Upper lobe of left lung (tissue), 6 donors: ENCODE measurements around the gene SOX13. TPM values are rescaled to one million over a fixed set of nuclear protein-coding genes. Genes with fewer than 3 reads are reported as not detected.

Experiments used
- ATAC-seq, 2 donors: fragments of 200-7000 bp; cut with Tn5 transposase; one replicate each; pipeline ENCODE4 v1.9.1; 2022; ENCODE audit warnings: mild to moderate bottlenecking in 2 of 2, moderate library complexity in 2 of 2; ENCODE audit not compliant: low FRiP score in 2 of 2
- DNase-seq, 2 donors: peaks; one replicate each; pipeline ENCODE4 v3.0.0-alpha.2; 2019 to 2020
- H3K27ac ChIP-seq, 4 donors: fragments of 200-600 bp; sonication (generic); one replicate each; pipeline ENCODE4 v1.5.1; 2016 to 2019
- H3K27me3 ChIP-seq, 4 donors: fragments of 200-600 bp; sonication (generic); one replicate each; pipeline ENCODE4 v1.5.1; 2017 to 2019
- H3K36me3 ChIP-seq, 4 donors: fragments of 200-600 bp; sonication (generic); one replicate each; pipeline ENCODE4 v1.5.1; 2016 to 2019
- H3K4me1 ChIP-seq, 4 donors: fragments of 200-600 bp; sonication (generic); one replicate each; pipeline ENCODE4 v1.5.1; 2018 to 2019
- H3K4me3 ChIP-seq, 4 donors: fragments of 200-600 bp; sonication (generic); one replicate each; pipeline ENCODE4 v1.5.1; 2017 to 2019; ENCODE audit warnings: mild to moderate bottlenecking in 2 of 4, moderate library complexity in 1 of 4
- H3K9me3 ChIP-seq, 4 donors: fragments of 200-600 bp; sonication (generic); one replicate each; pipeline ENCODE4 v1.5.1; 2018 to 2019
- EP300 ChIP-seq, 4 donors: sonication (generic); formaldehyde crosslinking; IDR thresholded peaks; one replicate each; pipeline ENCODE4 v1.5.1; 2017; ENCODE audit warnings: antibody characterized with exemption in 4 of 4, control low read depth in 2 of 4
- POLR2A ChIP-seq, 4 donors: fragments of 450-650 bp; IDR thresholded peaks; one replicate each; pipeline ENCODE4 v1.5.1; 2016 to 2017; ENCODE audit warnings: antibody characterized with exemption in 4 of 4, mild to moderate bottlenecking in 2 of 4
- POLR2AphosphoS5 ChIP-seq, 2 donors: sonication (generic); formaldehyde crosslinking; IDR thresholded peaks; one replicate each; pipeline ENCODE4 v1.5.1; 2017; ENCODE audit warnings: antibody characterized with exemption in 2 of 2
- WGBS, 2 donors: methylation state at CpG; one replicate each; pipeline ENCODE4 v1.1.5; 2017 to 2018; 5-methylcytosine and 5-hydroxymethylcytosine counted together
- total RNA-seq, 6 donors: library from RNA; depleted of rRNA in 4 of 6; stranded (reverse); fragments of >200 nt in 4 of 6; gene quantifications; one replicate each; pipeline versions ENCODE4 v1.1.0 to v1.2.1, GENCODE V29; 2016 to 2021
- TF ChIP-seq, protein P1 (sequence below), 6 experiments: fragments of 450-650 bp in 4 of 6; fragments of 200-600 bp in 2 of 6; sonication (generic) in 2 of 6; IDR thresholded peaks; one replicate each; pipeline ENCODE4 v1.5.1; 2016 to 2019; ENCODE audit warnings: antibody characterized with exemption in 6 of 6
- donor health status: DM: no; HTN: no; CAD: no; lungs with moderate emphysema.
- donor health status: DM: no; HTN: yes; CAD: no; lungs with severe emphysema.

The SOX13 gene
- total RNA-seq, 6 donors from 2014 or later, result 33.8 to 76.5 (median 63.9) TPM

GRCh38 chr1:204141131-204141530, 68.2 kb downstream of the SOX13 start:
- Histone ChIP-seq H3K4me3 (no peak overlapping the region), H3K27me3 (no peaks in the 10 kb centered on the region), H3K27ac (no peak overlapping the region), H3K36me3 (peaks cover 0 to 7% (median 0%) of the 10 kb centered on the region in 4 donors), H3K9me3 (no peaks in the 10 kb centered on the region), H3K4me1 (no peaks in the 10 kb centered on the region)
- 92 to 100% methylated on average over 3 of the region's 3 CpGs for WGBS, 2 donors
- ATAC-seq (no peak), DNase-seq (no peak)
- TF ChIP-seq EP300 (IDR thresholded peaks at IDR 0.05) (no peak), POLR2A (IDR thresholded peaks at IDR 0.05) (no peak), POLR2AphosphoS5 (IDR thresholded peaks at IDR 0.05) (no peak)
- TF ChIP-seq, protein P1, sequence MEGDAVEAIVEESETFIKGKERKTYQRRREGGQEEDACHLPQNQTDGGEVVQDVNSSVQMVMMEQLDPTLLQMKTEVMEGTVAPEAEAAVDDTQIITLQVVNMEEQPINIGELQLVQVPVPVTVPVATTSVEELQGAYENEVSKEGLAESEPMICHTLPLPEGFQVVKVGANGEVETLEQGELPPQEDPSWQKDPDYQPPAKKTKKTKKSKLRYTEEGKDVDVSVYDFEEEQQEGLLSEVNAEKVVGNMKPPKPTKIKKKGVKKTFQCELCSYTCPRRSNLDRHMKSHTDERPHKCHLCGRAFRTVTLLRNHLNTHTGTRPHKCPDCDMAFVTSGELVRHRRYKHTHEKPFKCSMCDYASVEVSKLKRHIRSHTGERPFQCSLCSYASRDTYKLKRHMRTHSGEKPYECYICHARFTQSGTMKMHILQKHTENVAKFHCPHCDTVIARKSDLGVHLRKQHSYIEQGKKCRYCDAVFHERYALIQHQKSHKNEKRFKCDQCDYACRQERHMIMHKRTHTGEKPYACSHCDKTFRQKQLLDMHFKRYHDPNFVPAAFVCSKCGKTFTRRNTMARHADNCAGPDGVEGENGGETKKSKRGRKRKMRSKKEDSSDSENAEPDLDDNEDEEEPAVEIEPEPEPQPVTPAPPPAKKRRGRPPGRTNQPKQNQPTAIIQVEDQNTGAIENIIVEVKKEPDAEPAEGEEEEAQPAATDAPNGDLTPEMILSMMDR (IDR thresholded peaks at IDR 0.05), result no peak

GRCh38 chr1:204142032-204142974, 69.4 kb downstream of the SOX13 start:
- Histone ChIP-seq H3K27me3 (no peaks in the 10 kb centered on the region), H3K36me3 (peaks cover 0 to 7% (median 0%) of the 10 kb centered on the region in 4 donors), H3K9me3 (no peaks in the 10 kb centered on the region), H3K27ac (no peak overlapping the region), H3K4me3 (no peak overlapping the region), H3K4me1 (no peaks in the 10 kb centered on the region)
- DNase-seq (no peak), ATAC-seq (no peak)
- TF ChIP-seq POLR2AphosphoS5 (IDR thresholded peaks at IDR 0.05), result no peak
- TF ChIP-seq, protein P1 (IDR thresholded peaks at IDR 0.05), result no peak
- no peak for TF ChIP-seq POLR2A (IDR thresholded peaks at IDR 0.05)
- 81 to 84% methylated on average over 5 of the region's 5 CpGs for WGBS, 2 donors

DNA sequence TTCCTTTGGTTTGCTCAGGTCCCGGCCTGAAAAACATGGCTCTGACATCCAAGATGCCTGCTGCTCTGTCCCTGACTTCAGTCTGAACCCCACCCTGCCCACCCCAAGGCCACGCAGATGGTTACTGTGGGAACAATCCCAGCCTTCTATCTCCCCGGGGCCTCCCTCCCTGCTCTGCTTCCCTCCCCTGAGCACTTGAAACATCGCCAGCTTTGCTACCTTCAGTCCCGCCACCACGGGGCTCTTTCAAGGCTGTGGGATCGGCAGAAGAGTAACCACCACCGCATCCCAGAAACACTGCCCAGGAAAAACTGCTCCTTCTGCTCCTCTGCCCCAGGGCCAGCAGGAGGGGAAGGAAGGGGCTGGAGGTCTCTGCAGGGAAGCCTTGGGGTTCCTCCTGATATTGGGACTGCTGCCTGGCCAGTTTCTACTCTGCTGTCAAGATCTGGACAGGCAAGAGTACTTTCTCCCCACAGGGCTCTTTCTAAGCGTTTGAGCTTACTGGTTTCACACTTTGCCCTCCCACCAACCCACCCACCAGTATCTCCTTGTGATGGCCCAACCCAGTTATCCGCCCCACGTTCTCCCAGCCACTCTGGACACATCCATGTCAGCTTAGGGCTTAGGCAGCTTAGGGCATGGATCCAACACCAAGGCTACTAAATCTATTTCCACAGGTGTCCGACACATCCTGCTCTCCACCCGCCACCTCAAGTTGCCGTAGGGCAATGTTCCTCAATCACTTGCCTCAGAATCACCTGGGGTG, 70.5 kb downstream of the SOX13 start:
- Histone ChIP-seq H3K27me3 (no peaks in the 10 kb centered on the region), H3K27ac (no peak overlapping the region), H3K9me3 (no peaks in the 10 kb centered on the region), H3K4me3 (no peak overlapping the region), H3K4me1 (no peaks in the 10 kb centered on the region), H3K36me3 (peaks cover 0 to 7% (median 0%) of the 10 kb centered on the region in 4 donors)
- WGBS, 2 donors, result 81 to 83% methylated on average over 13 to 14 of the region's 14 CpGs
- DNase-seq, result no peak
- ATAC-seq, result no peak
- TF ChIP-seq POLR2AphosphoS5 (IDR thresholded peaks at IDR 0.05) (no peak), POLR2A (IDR thresholded peaks at IDR 0.05) (no peak), EP300 (IDR thresholded peaks at IDR 0.05) (no peak)
- TF ChIP-seq, protein P1 (IDR thresholded peaks at IDR 0.05), result no peak

- ATAC-seq, result no peak
- Histone ChIP-seq H3K36me3 (peaks cover 0 to 3% (median 0%) of the 10 kb centered on the region in 4 donors), H3K9me3 (no peaks in the 10 kb centered on the region), H3K4me3 (no peak overlapping the region), H3K4me1 (no peaks in the 10 kb centered on the region), H3K27me3 (no peaks in the 10 kb centered on the region), H3K27ac (no peak overlapping the region)
- no peak for DNase-seq
- TF ChIP-seq, protein P1 (IDR thresholded peaks at IDR 0.05), result no peak
- TF ChIP-seq POLR2A (IDR thresholded peaks at IDR 0.05), result no peak
- TF ChIP-seq EP300 (IDR thresholded peaks at IDR 0.05), result no peak
- TF ChIP-seq POLR2AphosphoS5 (IDR thresholded peaks at IDR 0.05), result no peak
- 68 to 76% methylated on average over 4 of the region's 4 CpGs for WGBS, 2 donors
Observed at GRCh38 chr1:204145033-204145504, 72.2 kb downstream of the SOX13 start.
